ENCODE measurements around the gene INO80. TPM values are rescaled to one million over a fixed set of nuclear protein-coding genes. Genes with fewer than 3 reads are reported as not detected.
A peak's percentile ranks its signal among the peaks of the same experiment; 100 is the strongest.

The INO80 gene
- total RNA-seq, 2 donors from 2014 or later: 11.1 to 16.8 TPM

DNA sequence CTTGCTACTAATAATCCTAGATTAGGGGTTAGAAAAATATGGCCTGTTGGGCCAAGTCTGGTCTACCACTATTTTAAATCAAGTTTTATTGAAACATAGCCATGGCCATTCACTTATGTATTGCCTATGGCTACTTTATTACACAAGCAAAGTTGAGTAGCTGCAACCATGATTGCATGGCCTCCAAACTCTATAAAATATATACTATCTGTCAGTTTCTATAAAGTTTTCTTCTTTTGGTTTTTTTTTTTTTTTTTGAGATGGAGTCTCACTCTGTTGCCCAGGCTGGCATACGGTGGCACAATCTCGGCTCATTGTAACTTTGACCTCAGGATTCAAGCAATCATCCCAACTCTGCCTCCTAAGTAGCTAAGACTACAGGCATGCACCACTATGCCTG lies 60.4 kb downstream of the INO80 start:
- no peak for ATAC-seq
- no peak for DNase-seq

GRCh38 chr15:41051139-41051538 lies 64.9 kb downstream of the INO80 start:
- intact Hi-C loops (cut with DNase I): no loop called here
- ATAC-seq (no peak), DNase-seq (no peak)

More for the DNA sequence above, 60.4 kb downstream of the INO80 start:
- intact Hi-C loops (cut with DNase I): no loop called here

DNA sequence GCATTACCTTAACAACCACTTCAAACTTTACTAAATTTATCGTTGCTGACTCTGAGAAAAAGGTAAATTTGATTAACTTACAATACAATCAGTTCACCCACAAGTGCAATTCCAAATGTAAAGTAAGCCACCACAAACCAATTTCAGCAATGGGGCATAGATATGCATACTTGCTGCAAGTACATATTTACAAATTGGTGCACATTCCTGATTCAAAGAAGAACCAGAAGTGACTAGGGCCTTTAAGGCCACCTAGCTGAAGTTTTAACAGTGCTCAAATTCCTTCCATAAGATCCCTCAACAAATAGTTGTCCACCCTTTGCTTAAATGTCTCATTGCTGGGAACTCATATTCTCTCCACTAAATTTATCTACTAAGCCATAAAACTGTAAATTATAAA lies 67.2 kb downstream of the INO80 start:
- ATAC-seq (no peak), DNase-seq (no peak)
- intact Hi-C loops (cut with DNase I): no loop called here

GRCh38 chr15:41048397-41048796 lies 67.7 kb downstream of the INO80 start:
- DNase-seq (no peak), ATAC-seq (no peak)
- intact Hi-C loops (cut with DNase I): no loop called here

DNA sequence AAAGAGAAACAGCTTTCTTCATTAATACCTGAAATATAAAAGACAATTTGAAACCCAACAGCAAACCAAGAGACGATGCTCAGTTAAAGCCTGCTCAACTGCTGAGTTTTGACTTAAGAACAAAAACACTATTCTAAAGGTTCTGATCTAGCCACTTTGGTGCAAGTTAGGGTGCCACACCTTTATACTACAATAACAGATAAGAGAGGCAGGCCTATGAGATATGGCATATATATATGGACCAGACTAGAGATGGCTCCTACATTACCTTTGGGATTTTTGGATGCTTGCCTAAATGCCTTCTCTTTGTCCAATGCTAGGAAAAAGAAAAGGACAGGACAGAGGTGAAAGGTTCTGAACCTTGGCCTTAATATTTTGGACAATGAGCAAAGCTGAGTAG lies 68.6 kb downstream of the INO80 start:
- intact Hi-C loops (cut with DNase I): no loop called here
- no peak for DNase-seq
- no peak for ATAC-seq

DNA sequence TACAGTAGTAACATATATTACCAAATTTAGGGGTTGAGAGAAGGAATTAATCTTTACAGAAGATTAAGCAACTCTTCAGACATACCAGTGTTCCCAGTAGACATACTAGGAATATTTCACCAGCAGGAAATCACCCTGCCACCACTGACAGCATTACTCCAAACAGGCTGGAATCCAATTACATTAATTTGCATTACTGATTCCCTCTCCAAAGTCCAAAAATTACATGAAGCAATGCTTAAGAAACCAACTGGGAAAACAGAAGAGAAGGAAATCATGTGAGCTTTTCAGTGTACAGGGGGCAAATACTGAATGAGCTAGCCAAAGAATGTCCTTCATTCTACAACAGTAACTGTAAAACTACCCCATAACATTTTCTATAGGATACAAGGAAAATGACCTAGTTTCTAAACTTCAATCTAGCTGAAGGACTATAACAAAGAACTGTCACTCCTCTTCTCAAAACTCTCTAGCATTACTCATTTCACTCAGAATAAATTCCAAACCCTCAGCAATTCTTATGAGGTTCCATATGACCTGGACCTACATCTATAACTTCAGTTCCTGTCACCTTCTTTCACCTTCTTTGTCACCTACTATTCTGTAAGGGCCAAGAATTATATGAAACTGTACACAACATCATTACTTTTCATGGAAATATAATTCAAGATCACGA lies 72.7 kb downstream of the INO80 start:
- intact Hi-C loops (cut with DNase I): no loop called here
- ATAC-seq: peak in 1 of 2 donors; percentile 78

DNA sequence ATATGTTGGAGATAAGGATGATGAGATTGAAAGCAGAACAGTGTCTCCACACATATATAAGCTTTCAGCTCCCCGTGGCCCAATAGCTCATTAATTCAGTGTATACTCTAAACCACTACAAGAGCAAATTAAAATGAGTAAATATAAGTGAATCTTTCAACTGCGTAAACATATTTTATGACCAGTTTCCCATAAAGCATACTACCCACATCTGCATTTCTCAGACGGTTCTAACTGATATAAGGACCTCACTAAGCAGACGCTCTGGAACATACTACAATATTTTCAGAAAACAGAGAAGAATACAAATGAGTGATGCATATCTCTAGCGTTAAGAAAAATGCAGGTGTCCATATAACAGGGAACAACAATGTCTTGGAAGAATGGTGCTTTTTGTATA lies 73.2 kb downstream of the INO80 start:
- intact Hi-C loops (cut with DNase I): no loop called here

More for the DNA sequence above, 72.7 kb downstream of the INO80 start:
- DNase-seq: no peak

GRCh38 chr15:41039121-41039520 lies 77.0 kb downstream of the INO80 start:
- no peak for ATAC-seq
- intact Hi-C loops (cut with DNase I): no loop called here
- DNase-seq: no peak

More for the DNA sequence above, 73.2 kb downstream of the INO80 start:
- no peak for DNase-seq
- ATAC-seq: no peak

DNA sequence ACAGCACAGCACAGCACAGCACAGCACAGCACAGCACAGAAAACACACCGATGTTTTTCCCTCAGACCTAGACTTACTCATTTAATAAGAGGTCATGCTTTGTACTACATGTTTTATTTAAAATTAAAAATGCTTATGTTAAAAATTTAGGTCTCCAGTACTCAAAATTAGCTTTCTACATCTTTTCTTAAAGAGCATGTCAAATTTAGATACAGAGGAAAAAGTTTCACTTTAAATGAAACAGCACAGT lies 84.1 kb downstream of the INO80 start:
- ATAC-seq (no peak), DNase-seq (no peak)
- intact Hi-C loops (cut with DNase I): no loop called here

DNA sequence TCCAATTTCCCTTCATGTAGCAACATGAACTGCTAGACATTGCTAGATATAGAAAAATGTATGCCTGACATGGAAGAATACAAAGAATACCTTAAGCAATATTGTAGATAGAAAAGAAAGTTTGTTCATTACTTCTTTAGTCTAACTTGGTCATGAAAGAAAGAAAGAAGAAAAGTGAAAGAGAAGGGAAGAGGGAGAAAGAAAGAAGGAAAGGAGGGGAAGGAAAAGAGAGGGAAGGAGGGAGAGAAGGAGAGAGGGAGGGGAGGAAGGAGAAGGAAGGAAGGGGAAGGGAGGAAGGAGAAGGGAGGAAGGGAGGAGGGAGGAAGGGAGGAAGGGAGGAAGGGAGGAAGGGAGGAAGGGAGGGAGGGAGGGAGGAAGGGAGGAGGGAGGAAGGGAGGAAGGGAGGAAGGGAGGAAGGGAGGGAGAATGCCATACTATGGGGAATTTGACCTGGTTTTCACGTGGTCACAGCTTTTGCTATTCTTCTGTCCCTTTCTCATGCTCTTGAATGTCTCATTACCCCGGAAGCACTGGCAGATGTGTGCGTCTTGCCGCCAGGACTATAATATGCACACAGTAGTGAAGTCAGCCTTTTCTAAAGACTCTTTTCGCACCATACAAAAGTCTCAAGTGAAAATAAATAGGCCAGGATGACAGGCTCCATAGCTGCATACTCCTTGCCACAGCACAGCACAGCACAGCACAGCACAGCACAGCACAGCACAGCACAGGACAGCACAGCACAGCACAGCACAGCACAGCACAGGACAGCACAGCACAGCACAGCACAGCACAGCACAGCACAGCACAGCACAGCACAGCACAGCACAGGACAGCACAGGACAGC lies 84.6 kb downstream of the INO80 start:
- DNase-seq (no peak), ATAC-seq (no peak)
- intact Hi-C loops (cut with DNase I): no loop called here

GRCh38 chr15:41028853-41029252 lies 87.2 kb downstream of the INO80 start:
- intact Hi-C loops (cut with DNase I): loop anchor here (10.0 kb wide), 1 partner anchor 156 kb away; no protein-coding TSS in a partner anchor
- DNase-seq (no peak), ATAC-seq (no peak)

GRCh38 chr15:41025393-41025792 lies 90.7 kb downstream of the INO80 start:
- intact Hi-C loops (cut with DNase I): loop anchor here (10.0 kb wide), 1 partner anchor 159 kb away; no protein-coding TSS in a partner anchor
- DNase-seq: no peak

GRCh38 chr15:41024885-41025284 lies 91.2 kb downstream of the INO80 start:
- ATAC-seq (no peak), DNase-seq (no peak)
- intact Hi-C loops (cut with DNase I): loop anchor here (5.0 to 10.0 kb wide), 2 partner anchors 83 to 160 kb away; no protein-coding TSS in a partner anchor

More at GRCh38 chr15:41025393-41025792, 90.7 kb downstream of the INO80 start:
- no peak for ATAC-seq

DNA sequence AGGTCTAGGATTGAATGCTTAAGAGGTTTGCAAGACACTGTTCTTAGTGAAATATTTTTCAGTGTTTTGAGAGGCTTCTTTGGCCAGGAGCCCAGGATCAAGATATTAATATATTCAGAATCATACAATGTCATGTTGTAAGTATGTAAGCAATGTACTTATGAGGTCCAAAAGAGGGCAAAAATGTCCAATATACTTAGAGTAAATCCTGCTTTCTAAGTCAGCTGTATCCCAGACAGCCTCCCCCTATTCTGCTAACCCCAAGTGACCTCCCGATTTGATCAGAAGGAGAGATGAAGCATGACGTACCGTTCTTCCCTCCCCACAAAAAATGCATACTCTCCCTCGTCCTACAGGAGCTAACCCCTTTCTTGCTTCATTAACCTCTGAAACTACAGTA lies 91.9 kb downstream of the INO80 start:
- DNase-seq (no peak), ATAC-seq (peak; percentile 32 to 72)
- intact Hi-C loops (cut with DNase I): loop anchor here (5.0 to 10.0 kb wide), 2 partner anchors 82 to 161 kb away; no protein-coding TSS in a partner anchor

GRCh38 chr15:41022487-41023090 lies 93.5 kb downstream of the INO80 start:
- DNase-seq (no peak), ATAC-seq (peak; percentile 47 to 58)
- intact Hi-C loops (cut with DNase I): loop anchor here (1.0 to 10.0 kb wide), 3 partner anchors 80 to 162 kb away; no protein-coding TSS in a partner anchor

GRCh38 chr15:41020829-41021228 lies 95.3 kb downstream of the INO80 start:
- intact Hi-C loops (cut with DNase I): loop anchor here (5.0 to 10.0 kb wide), 2 partner anchors 79 to 164 kb away; no protein-coding TSS in a partner anchor
- no peak for DNase-seq
- ATAC-seq: no peak

DNA sequence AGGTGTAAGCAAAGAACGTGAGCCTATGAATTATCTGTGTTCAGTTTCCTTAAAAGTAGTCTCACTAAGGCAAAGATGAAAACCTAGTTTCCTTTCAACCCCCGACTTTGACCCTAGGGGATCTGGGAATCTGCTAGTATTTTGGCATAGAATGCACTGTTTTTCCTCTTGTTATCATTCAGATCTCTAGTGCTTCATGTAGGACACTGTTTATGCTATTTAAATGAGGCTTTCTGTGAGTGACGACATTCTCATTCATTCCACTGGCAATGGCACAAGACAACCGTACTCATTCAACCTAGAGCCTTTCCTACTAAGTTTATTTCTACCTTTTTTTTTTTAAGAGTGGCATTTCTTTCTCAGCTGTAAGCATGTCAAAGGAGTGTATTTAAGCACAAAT lies 95.8 kb downstream of the INO80 start:
- no peak for DNase-seq
- intact Hi-C loops (cut with DNase I): loop anchor here (5.0 to 10.0 kb wide), 2 partner anchors 78 to 164 kb away; no protein-coding TSS in a partner anchor
- no peak for ATAC-seq

DNA sequence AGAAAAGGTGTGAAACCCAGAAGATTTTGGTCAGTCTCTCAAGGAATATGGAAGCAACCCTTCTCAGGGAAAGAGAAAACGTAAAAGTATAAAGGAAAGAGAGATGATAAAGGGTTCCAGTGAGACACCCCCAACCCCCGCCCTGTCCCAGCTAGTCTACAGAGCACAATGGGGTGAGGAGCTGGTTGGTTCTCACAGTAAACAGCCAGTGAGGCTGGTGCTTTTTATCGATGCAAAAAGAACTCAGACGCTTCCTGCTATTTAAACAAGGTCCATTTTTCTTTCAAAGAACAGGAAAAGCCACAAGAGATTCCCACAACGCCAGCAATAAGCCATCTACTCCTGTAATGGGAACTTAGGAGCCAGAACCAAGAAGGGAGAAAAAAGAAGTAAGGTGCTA lies 96.9 kb downstream of the INO80 start:
- intact Hi-C loops (cut with DNase I): loop anchor here in 1 of 2 donors (2.0 to 10.0 kb wide), 2 partner anchors 74 to 114 kb away; no protein-coding TSS in a partner anchor
- DNase-seq: no peak
- ATAC-seq: no peak

GRCh38 chr15:41018534-41018933 lies 97.5 kb downstream of the INO80 start:
- DNase-seq: no peak
- ATAC-seq: peak; percentile 48 to 66
- intact Hi-C loops (cut with DNase I): loop anchor here in 1 of 2 donors (2.0 to 10.0 kb wide), 2 partner anchors 74 to 114 kb away; no protein-coding TSS in a partner anchor
